NCI-H1092 (cell line): ENCODE results near the gene GALNT13.
A peak's percentile ranks its signal among the peaks of the same experiment; 100 is the strongest.

Source experiments
- DNase-seq: peaks from one replicate; lab custom pipeline; 2025; lab: John Stamatoyannopoulos, UW

GALNT13 gene

GRCh38 chr2:153871231-153872221, at the start of gene GALNT13:
GALNT13 (plus strand) TSS chr2:153871922.
- peak; percentile 84 for DNase-seq

- no peak for DNase-seq
Measured at GRCh38 chr2:153823880-153824279, 47.8 kb upstream of the GALNT13 start.

GRCh38 chr2:153828335-153828734, 43.4 kb upstream of the GALNT13 start:
- DNase-seq, result no peak

GRCh38 chr2:153834662-153835061, 37.1 kb upstream of the GALNT13 start:
- DNase-seq, result no peak

GRCh38 chr2:153858250-153858649, 13.5 kb upstream of the GALNT13 start:
- no peak for DNase-seq

GRCh38 chr2:153864022-153864421, 7.7 kb upstream of the GALNT13 start:
- DNase-seq, result no peak

GRCh38 chr2:153866595-153866994, 5.1 kb upstream of the GALNT13 start:
- DNase-seq, result no peak

- DNase-seq, result no peak
Measured at GRCh38 chr2:153870308-153870707, 1.4 kb upstream of the GALNT13 start.

- no peak for DNase-seq
Measured at GRCh38 chr2:153872311-153873051, 759 bp downstream of the GALNT13 start.

- no peak for DNase-seq
Measured at GRCh38 chr2:153873052-153874048, 1.6 kb downstream of the GALNT13 start.

GRCh38 chr2:153875801-153876466, 4.2 kb downstream of the GALNT13 start:
- no peak for DNase-seq

- DNase-seq, result no peak
Measured at GRCh38 chr2:153880926-153881325, 9.2 kb downstream of the GALNT13 start.

GRCh38 chr2:153886833-153887232, 15.1 kb downstream of the GALNT13 start:
- DNase-seq, result no peak

GRCh38 chr2:153890576-153890975, 18.9 kb downstream of the GALNT13 start:
- no peak for DNase-seq

- DNase-seq, result no peak
Measured at GRCh38 chr2:153891051-153891450, 19.3 kb downstream of the GALNT13 start.

GRCh38 chr2:153912798-153913396, 41.2 kb downstream of the GALNT13 start:
- DNase-seq, result no peak

- no peak for DNase-seq
Measured at GRCh38 chr2:153917570-153917969, 45.8 kb downstream of the GALNT13 start.

GRCh38 chr2:153935511-153935910, 63.8 kb downstream of the GALNT13 start:
- no peak for DNase-seq

GRCh38 chr2:153939124-153939796, 67.5 kb downstream of the GALNT13 start:
- DNase-seq, result no peak

GRCh38 chr2:153940511-153940910, 68.8 kb downstream of the GALNT13 start:
- no peak for DNase-seq
